Measurements from ENCODE around the gene TBKBP1. TPM values are rescaled to one million over a fixed set of nuclear protein-coding genes. Genes with fewer than 3 reads are reported as not detected.
"Not testable (repeated sequence)": the region's sequence is repeated elsewhere in the genome, so short reads cannot be mapped to it uniquely, and the experiment has no call there.

TBKBP1 gene
- polyA plus RNA-seq, 3 donors: 20.0 to 22.5 (median 22.0) TPM

- no peak for DNase-seq (ENCODE audit: low read depth in 3 of 3, low spot score in 2 of 3)
Observed at GRCh38 chr17:47676510-47677165, 17.3 kb upstream of the TBKBP1 start.

GRCh38 chr17:47678196-47678595 lies 15.8 kb upstream of the TBKBP1 start:
- DNase-seq (ENCODE audit: low read depth in 3 of 3, low spot score in 2 of 3): no peak

- no peak for DNase-seq (ENCODE audit: low read depth in 3 of 3, low spot score in 2 of 3)
Observed at GRCh38 chr17:47682138-47682537, 11.8 kb upstream of the TBKBP1 start.

GRCh38 chr17:47682727-47683126 lies 11.2 kb upstream of the TBKBP1 start:
- DNase-seq (ENCODE audit: low read depth in 3 of 3, low spot score in 2 of 3): not testable (repeated sequence)

- DNase-seq (ENCODE audit: low read depth in 3 of 3, low spot score in 2 of 3): no peak
Observed at GRCh38 chr17:47684025-47684424, 9.9 kb upstream of the TBKBP1 start.

- no peak for DNase-seq (ENCODE audit: low read depth in 3 of 3, low spot score in 2 of 3)
Observed at GRCh38 chr17:47684535-47685193, 9.3 kb upstream of the TBKBP1 start.

- DNase-seq (ENCODE audit: low read depth in 3 of 3, low spot score in 2 of 3): no peak
Observed at GRCh38 chr17:47685556-47686275, 8.2 kb upstream of the TBKBP1 start.

GRCh38 chr17:47686276-47686635 lies 7.7 kb upstream of the TBKBP1 start:
- DNase-seq (ENCODE audit: low read depth in 3 of 3, low spot score in 2 of 3): no peak

GRCh38 chr17:47686664-47687327 lies 7.2 kb upstream of the TBKBP1 start:
- DNase-seq (ENCODE audit: low read depth in 3 of 3, low spot score in 2 of 3): no peak

- DNase-seq (ENCODE audit: low read depth in 3 of 3, low spot score in 2 of 3): no peak
Observed at GRCh38 chr17:47687328-47687690, 6.7 kb upstream of the TBKBP1 start.

GRCh38 chr17:47687748-47688147 lies 6.2 kb upstream of the TBKBP1 start:
- DNase-seq (ENCODE audit: low read depth in 3 of 3, low spot score in 2 of 3): no peak

GRCh38 chr17:47690121-47690520 lies 3.8 kb upstream of the TBKBP1 start:
- DNase-seq (ENCODE audit: low read depth in 3 of 3, low spot score in 2 of 3): no peak

GRCh38 chr17:47692137-47692894 lies 1.6 kb upstream of the TBKBP1 start:
- no peak for DNase-seq (ENCODE audit: low read depth in 3 of 3, low spot score in 2 of 3)

- DNase-seq (ENCODE audit: low read depth in 3 of 3, low spot score in 2 of 3): no peak
Observed at GRCh38 chr17:47692895-47693730, 848 bp upstream of the TBKBP1 start.

- DNase-seq (ENCODE audit: low read depth in 3 of 3, low spot score in 2 of 3): peak in 1 of 3 donors; percentile 34
Observed at GRCh38 chr17:47694581-47695428, 844 bp downstream of the TBKBP1 start.

GRCh38 chr17:47695429-47696376 lies 1.7 kb downstream of the TBKBP1 start:
- DNase-seq (ENCODE audit: low read depth in 3 of 3, low spot score in 2 of 3): no peak

GRCh38 chr17:47696717-47697642 lies 3.0 kb downstream of the TBKBP1 start:
- DNase-seq (ENCODE audit: low read depth in 3 of 3, low spot score in 2 of 3): no peak
